H9 (cell line): ENCODE results near the gene MBTD1. TPM values are rescaled to one million over a fixed set of nuclear protein-coding genes. Genes with fewer than 3 reads are reported as not detected.

Source experiments
- DNase-seq: peaks from one replicate; pipeline ENCODE4 v3.0.0-alpha.2; 2017
- H2AFZ ChIP-seq: one replicate; pipeline ENCODE4 v1.6.1; 2013; ENCODE audit warnings: mild to moderate bottlenecking, low read length, control low read depth, moderate library complexity
- H2AK5ac ChIP-seq: 2 replicates; pipeline ENCODE4 v1.6.1; 2013; ENCODE audit warnings: low read length, control low read depth, mixed read lengths; ENCODE audit not compliant: insufficient read length
- H2BK120ac ChIP-seq: one replicate; pipeline ENCODE4 v1.6.1; 2013; ENCODE audit warnings: low read depth, mild to moderate bottlenecking, low read length, control low read depth, inconsistent platforms; ENCODE audit not compliant: poor library complexity, severe bottlenecking
- H2BK12ac ChIP-seq: 2 replicates; pipeline ENCODE4 v1.6.1; 2013; ENCODE audit warnings: low read length, control low read depth, mixed read lengths, low read depth; ENCODE audit not compliant: insufficient read length
- H2BK15ac ChIP-seq: 2 replicates; pipeline ENCODE4 v1.6.1; 2013; ENCODE audit warnings: low read depth, low read length, control low read depth
- H2BK20ac ChIP-seq: one replicate; pipeline ENCODE4 v1.6.1; 2013; ENCODE audit warnings: low read depth, mild to moderate bottlenecking, low read length, control low read depth, inconsistent platforms; ENCODE audit not compliant: poor library complexity, severe bottlenecking
- H2BK5ac ChIP-seq: 2 replicates; pipeline ENCODE4 v1.6.1; 2013; ENCODE audit warnings: low read length, control low read depth, mixed read lengths; ENCODE audit not compliant: insufficient read length
- H3K14ac ChIP-seq: 2 replicates; pipeline ENCODE4 v1.6.1; 2013; ENCODE audit warnings: low read length, control low read depth; ENCODE audit not compliant: insufficient read depth
- H3K18ac ChIP-seq: 2 replicates; pipeline ENCODE4 v1.6.1; 2013; ENCODE audit warnings: low read depth, mild to moderate bottlenecking, mixed read lengths, low read length, control low read depth; ENCODE audit not compliant: insufficient read length
- H3K23ac ChIP-seq: 2 replicates; pipeline ENCODE4 v1.6.1; 2013; ENCODE audit warnings: low read length, control low read depth, mixed read lengths, low read depth; ENCODE audit not compliant: insufficient read length
- H3K23me2 ChIP-seq: 2 replicates; pipeline ENCODE4 v1.6.1; 2013; ENCODE audit warnings: low read depth, mild to moderate bottlenecking, mixed read lengths, low read length, control low read depth; ENCODE audit not compliant: insufficient read length, poor library complexity, severe bottlenecking
- H3K27ac ChIP-seq: 2 replicates; pipeline ENCODE4 v1.5.1; 2013; ENCODE audit warnings: low read length, control low read depth, mixed read lengths, low read depth; ENCODE audit not compliant: insufficient read length
- H3K27me3 ChIP-seq: 2 replicates; pipeline ENCODE4 v1.6.1; 2013; ENCODE audit warnings: low read length, control low read depth, inconsistent platforms; ENCODE audit not compliant: insufficient read depth
- H3K4ac ChIP-seq: 2 replicates; pipeline ENCODE4 v1.6.1; 2013; ENCODE audit warnings: low read depth, mild to moderate bottlenecking, control low read depth, inconsistent platforms, low read length, moderate library complexity
- H3K4me1 ChIP-seq: 2 replicates; pipeline ENCODE4 v1.6.1; 2013; ENCODE audit warnings: low read length, control low read depth, inconsistent platforms; ENCODE audit not compliant: insufficient read depth
- H3K4me2 ChIP-seq: 2 replicates; pipeline ENCODE4 v1.6.1; 2013; ENCODE audit warnings: low read length, control low read depth, mixed read lengths; ENCODE audit not compliant: insufficient read length, insufficient read depth
- H3K56ac ChIP-seq: 2 replicates; pipeline ENCODE4 v1.6.1; 2013; ENCODE audit warnings: low read depth, mild to moderate bottlenecking, mixed read lengths, low read length, control low read depth; ENCODE audit not compliant: insufficient read length
- H3K79me1 ChIP-seq: 2 replicates; pipeline ENCODE4 v1.6.1; 2013; ENCODE audit warnings: low read depth, mild to moderate bottlenecking, moderate library complexity, low read length, control low read depth, inconsistent platforms; ENCODE audit not compliant: insufficient read depth, poor library complexity, severe bottlenecking
- H3K79me2 ChIP-seq: 2 replicates; pipeline ENCODE4 v1.6.1; 2013; ENCODE audit warnings: low read length, control low read depth, inconsistent platforms; ENCODE audit not compliant: insufficient read depth
- H3K9ac ChIP-seq: 2 replicates; pipeline ENCODE4 v1.6.1; 2013; ENCODE audit warnings: low read length, control low read depth, mixed read lengths; ENCODE audit not compliant: insufficient read length; ENCODE audit errors: extremely low read depth
- H3K9me3 ChIP-seq: one replicate; pipeline ENCODE4 v1.6.1; 2013; ENCODE audit warnings: low read depth, low read length, inconsistent platforms; ENCODE audit not compliant: control insufficient read depth
- H3T11ph ChIP-seq: one replicate; pipeline ENCODE4 v1.6.1; 2013; ENCODE audit warnings: mild to moderate bottlenecking, low read length, control low read depth, inconsistent platforms
- H4K20me1 ChIP-seq: one replicate; pipeline ENCODE4 v1.6.1; 2013; ENCODE audit not compliant: control insufficient read depth, insufficient read length, insufficient read depth
- H4K5ac ChIP-seq: 2 replicates; pipeline ENCODE4 v1.6.1; 2013; ENCODE audit warnings: low read depth, mild to moderate bottlenecking, mixed read lengths, low read length, control low read depth; ENCODE audit not compliant: insufficient read length
- H4K8ac ChIP-seq: replicated peaks from 2 replicates; pipeline ENCODE4 v1.6.1; 2013; ENCODE audit warnings: low read length, control low read depth, mixed read lengths, low read depth; ENCODE audit not compliant: insufficient read length
- H4K91ac ChIP-seq: 2 replicates; pipeline ENCODE4 v1.6.1; 2013; ENCODE audit warnings: low read depth, mild to moderate bottlenecking, moderate library complexity, mixed read lengths, low read length, control low read depth; ENCODE audit not compliant: insufficient read length
- H3K27ac Mint-ChIP-seq, 3 experiments: 2 replicates in 2 of 3; 3 replicates in 1 of 3; pipeline ENCODE4 v1.8.0; 2020 to 2021; ENCODE audit warnings: mixed read lengths in 3 of 3, mild to moderate bottlenecking in 1 of 3, moderate library complexity in 1 of 3
- H3K27me3 Mint-ChIP-seq: 2 replicates; pipeline ENCODE4 v1.8.0; 2021; ENCODE audit warnings: low read depth, mild to moderate bottlenecking, moderate library complexity, mixed read lengths
- H3K36me3 Mint-ChIP-seq, 3 experiments: 2 replicates in 2 of 3; 3 replicates in 1 of 3; pipeline ENCODE4 v1.8.0; 2020 to 2021; ENCODE audit warnings: low read depth in 3 of 3, mixed read lengths in 3 of 3; ENCODE audit not compliant: insufficient read depth in 1 of 3
- H3K4me1 Mint-ChIP-seq, 2 experiments: 2 replicates each; pipeline ENCODE4 v1.8.0; 2020; ENCODE audit warnings: mixed read lengths in 2 of 2
- H3K4me3 Mint-ChIP-seq, 2 experiments: 2 replicates in 1 of 2; 3 replicates in 1 of 2; pipeline ENCODE4 v1.8.0; 2020 to 2021; ENCODE audit warnings: mild to moderate bottlenecking in 2 of 2, mixed read lengths in 2 of 2, moderate library complexity in 1 of 2
- H3K9me3 Mint-ChIP-seq, 2 experiments: 2 replicates in 1 of 2; 3 replicates in 1 of 2; pipeline ENCODE4 v1.8.0; 2020; ENCODE audit warnings: mild to moderate bottlenecking in 2 of 2, mixed read lengths in 2 of 2, moderate library complexity in 1 of 2
- whole genome bisulfite sequencing: extraction: QIAGEN DNeasy Blood & Tissue Kit; methylation state at CpG from one replicate; pipeline ENCODE4 v1.1.7; 2013; ENCODE audit warnings: missing lambda C conversion rate, low lambda C conversion rate, mixed read lengths; ENCODE audit not compliant: insufficient read length; ENCODE audit errors: extremely low coverage; 5-methylcytosine and 5-hydroxymethylcytosine counted together
- total RNA-seq: library from RNA; stranded (reverse); gene quantifications from 2 replicates; pipeline ENCODE4 v1.2.1, GENCODE V29; 2021
- TF ChIP-seq, protein P1 (sequence below): fragments of 200-600 bp; sonication (generic); conservative IDR thresholded peaks from 3 replicates; pipeline ENCODE4 v1.8.0; 2021; ENCODE audit warnings: antibody characterized with exemption, mild to moderate bottlenecking

Gene MBTD1
- total RNA-seq, 1 experiment from 2014 or later = 49.6 TPM

DNA sequence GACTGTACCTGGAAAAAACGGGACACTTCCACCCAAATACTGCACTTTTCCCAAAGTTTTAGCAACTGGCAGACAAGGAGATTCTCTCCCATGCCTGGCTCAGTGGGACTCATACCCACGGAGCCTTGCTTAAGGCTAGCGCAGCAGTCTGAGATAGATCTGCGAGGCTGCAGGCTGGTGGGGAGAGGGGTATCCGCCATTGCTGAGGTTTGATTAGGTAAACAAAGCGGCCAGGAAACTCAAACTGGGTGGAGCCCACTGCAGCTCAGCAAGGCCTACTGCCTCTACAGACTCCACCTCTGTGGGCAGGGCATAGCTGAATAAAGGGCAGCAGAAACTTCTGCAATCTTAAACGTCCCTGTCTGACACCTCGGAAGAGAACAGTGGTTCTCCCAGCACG is 45.3 kb upstream of the MBTD1 start:
- Histone ChIP-seq H3K56ac (no peak overlapping the region), H2BK12ac (no peak overlapping the region), H3K4ac (no peak overlapping the region), H2BK5ac (no peak overlapping the region), H4K8ac (no peak overlapping the region), H2BK120ac (no peak overlapping the region), H3K79me1 (no peaks in the 10 kb centered on the region), H3K23me2 (no peaks in the 10 kb centered on the region), H3K9me3 (no peaks in the 10 kb centered on the region), H3K4me1 (peaks cover 5% of the 10 kb centered on the region; the same call in 1 of the 2 replicates), H2AFZ (no peak overlapping the region), H3K79me2 (no peaks in the 10 kb centered on the region), H4K5ac (no peak overlapping the region), H3K14ac (no peak overlapping the region), H4K91ac (no peak overlapping the region), H3K27ac (no peak overlapping the region), H3K4me2 (no peak overlapping the region), H4K20me1 (no peaks in the 10 kb centered on the region), H2BK15ac (no peak overlapping the region), H3K27me3 (no peaks in the 10 kb centered on the region), H3K23ac (no peak overlapping the region), H2BK20ac (no peak overlapping the region), H3T11ph (no peak overlapping the region), H3K9ac (no peak overlapping the region), H2AK5ac (no peak overlapping the region), H3K18ac (no peak overlapping the region)
- Mint-ChIP-seq H3K36me3 (peaks cover 25 to 33% (median 33%) of the 10 kb centered on the region in 3 experiments), H3K27me3 (peaks cover 6% of the 10 kb centered on the region), H3K27ac (no peak overlapping the region), H3K4me1 (peaks cover 21% of the 10 kb centered on the region in 2 experiments), H3K4me3 (no peak overlapping the region), H3K9me3 (peaks cover 49 to 52% of the 10 kb centered on the region in 2 experiments)
- WGBS = no CpG with 5 or more reads among the region's 9 CpGs
- TF ChIP-seq, protein P1, sequence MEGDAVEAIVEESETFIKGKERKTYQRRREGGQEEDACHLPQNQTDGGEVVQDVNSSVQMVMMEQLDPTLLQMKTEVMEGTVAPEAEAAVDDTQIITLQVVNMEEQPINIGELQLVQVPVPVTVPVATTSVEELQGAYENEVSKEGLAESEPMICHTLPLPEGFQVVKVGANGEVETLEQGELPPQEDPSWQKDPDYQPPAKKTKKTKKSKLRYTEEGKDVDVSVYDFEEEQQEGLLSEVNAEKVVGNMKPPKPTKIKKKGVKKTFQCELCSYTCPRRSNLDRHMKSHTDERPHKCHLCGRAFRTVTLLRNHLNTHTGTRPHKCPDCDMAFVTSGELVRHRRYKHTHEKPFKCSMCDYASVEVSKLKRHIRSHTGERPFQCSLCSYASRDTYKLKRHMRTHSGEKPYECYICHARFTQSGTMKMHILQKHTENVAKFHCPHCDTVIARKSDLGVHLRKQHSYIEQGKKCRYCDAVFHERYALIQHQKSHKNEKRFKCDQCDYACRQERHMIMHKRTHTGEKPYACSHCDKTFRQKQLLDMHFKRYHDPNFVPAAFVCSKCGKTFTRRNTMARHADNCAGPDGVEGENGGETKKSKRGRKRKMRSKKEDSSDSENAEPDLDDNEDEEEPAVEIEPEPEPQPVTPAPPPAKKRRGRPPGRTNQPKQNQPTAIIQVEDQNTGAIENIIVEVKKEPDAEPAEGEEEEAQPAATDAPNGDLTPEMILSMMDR = no peak
- DNase-seq = no peak
